Stimulated activated CD8-positive, alpha-beta memory T cell treated with anti-CD3 and anti-CD28 coated beads, Interleukin-7, amount 100 ng/mL, for 4 hours (primary cell): ENCODE data around the gene PINK1.
"Not testable (repeated sequence)": the region's sequence is repeated elsewhere in the genome, so short reads cannot be mapped to it uniquely, and the experiment has no call there.

Experiments used
- DNase-seq, 2 donors: peaks; one replicate each; pipeline ENCODE4 v3.0.0-alpha.2; 2020; ENCODE audit warnings: low read depth in 2 of 2

The PINK1 gene

DNA sequence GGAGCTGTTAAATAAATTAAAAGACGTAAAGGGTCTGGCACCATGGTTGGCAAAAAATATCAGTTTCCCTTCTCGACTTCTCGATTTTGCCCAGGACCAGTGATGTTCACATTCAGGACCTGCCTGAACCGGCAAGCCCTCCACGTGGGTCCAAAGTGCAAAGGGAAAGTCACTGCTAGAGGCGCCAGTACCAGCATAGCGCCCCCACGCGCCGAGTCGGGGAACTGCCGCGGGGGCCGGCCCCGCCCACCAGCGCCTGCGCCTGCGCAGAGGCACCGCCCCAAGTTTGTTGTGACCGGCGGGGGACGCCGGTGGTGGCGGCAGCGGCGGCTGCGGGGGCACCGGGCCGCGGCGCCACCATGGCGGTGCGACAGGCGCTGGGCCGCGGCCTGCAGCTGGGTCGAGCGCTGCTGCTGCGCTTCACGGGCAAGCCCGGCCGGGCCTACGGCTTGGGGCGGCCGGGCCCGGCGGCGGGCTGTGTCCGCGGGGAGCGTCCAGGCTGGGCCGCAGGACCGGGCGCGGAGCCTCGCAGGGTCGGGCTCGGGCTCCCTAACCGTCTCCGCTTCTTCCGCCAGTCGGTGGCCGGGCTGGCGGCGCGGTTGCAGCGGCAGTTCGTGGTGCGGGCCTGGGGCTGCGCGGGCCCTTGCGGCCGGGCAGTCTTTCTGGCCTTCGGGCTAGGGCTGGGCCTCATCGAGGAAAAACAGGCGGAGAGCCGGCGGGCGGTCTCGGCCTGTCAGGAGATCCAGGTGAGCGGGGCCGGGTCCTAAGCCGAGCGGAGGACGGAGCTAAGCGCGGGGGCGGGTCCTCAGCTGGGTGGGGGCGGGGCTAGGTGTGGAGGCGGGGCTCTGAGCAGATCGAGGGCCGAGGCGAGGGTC, at the start of gene PINK1:
PINK1 (plus strand) TSS at position 269 of the 875 bp plus-strand sequence; CDS start at position 360, 91 bp downstream.
- DNase-seq = peak; percentile 53 to 70

DNA sequence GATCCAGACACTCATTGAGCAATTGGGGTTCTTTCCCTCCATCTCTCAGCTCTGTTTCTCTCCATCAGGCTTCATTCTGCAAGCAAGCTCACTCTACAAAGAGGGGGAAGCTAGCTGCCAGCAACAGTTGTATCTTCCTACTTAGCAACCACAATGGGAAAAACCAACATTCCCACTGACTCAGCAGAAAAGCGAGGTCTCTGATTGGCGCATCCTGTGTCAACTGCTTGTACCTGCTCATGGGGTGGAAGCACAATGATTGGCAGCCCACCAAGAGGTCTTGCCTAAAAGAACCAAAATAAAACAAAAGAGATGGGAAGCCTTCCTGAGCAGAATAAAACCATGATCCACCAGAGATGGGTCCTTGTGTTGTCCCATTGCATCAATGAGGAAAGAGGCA, 48.4 kb upstream of the PINK1 start:
- DNase-seq = no peak

DNA sequence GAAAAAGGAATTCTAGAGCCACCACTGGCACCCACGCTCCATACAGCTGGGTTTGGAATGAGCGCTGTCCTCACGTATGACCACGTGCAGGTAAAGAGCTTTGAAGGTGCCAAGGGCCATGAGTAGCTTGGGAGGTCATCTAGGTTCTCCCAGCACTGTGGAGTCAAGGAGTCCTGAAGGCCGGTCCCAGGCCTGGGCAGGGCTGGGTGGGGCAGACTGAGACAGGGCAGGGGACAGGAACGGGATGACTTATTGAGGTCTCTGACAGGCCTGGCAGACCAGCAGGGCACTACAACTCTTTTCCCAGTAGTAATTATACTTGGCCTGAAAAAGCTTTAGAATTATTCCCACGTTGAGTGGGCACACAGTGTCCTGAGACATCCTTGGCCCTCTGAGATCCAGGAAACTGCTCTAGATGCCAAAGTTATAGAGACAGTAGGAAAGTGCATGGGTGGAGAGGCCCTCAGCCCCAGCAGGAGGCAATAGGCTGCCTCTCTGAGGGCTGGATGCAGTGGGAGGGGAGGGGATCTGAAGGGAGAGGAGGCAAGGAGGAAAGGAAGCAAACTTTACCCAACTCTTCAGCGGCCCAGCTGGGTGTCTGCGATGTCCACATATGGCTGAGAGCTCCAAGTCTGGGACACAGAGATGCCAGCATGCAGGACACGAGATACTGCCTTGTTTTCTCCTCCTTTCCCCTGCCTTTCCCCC, 46.2 kb upstream of the PINK1 start:
- DNase-seq = no peak

DNA sequence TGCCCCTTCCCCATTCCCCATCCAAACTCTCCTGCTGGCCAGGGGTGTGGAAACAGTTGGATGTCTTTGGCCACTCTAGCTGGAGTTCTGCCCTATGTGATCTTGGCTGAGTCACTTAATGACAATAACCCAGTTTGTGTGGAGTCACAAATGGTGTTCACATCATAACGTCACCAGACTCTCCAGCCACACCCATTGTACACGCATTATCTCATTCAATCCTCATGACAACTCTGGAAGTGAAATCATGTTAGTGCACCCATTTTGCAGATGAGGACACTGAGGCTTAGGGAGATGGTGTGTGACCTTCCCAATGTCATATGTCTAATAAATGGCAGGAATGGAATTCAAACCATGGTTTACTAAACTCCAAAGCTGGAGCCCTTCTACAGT, 45.6 kb upstream of the PINK1 start:
- DNase-seq = no peak

DNA sequence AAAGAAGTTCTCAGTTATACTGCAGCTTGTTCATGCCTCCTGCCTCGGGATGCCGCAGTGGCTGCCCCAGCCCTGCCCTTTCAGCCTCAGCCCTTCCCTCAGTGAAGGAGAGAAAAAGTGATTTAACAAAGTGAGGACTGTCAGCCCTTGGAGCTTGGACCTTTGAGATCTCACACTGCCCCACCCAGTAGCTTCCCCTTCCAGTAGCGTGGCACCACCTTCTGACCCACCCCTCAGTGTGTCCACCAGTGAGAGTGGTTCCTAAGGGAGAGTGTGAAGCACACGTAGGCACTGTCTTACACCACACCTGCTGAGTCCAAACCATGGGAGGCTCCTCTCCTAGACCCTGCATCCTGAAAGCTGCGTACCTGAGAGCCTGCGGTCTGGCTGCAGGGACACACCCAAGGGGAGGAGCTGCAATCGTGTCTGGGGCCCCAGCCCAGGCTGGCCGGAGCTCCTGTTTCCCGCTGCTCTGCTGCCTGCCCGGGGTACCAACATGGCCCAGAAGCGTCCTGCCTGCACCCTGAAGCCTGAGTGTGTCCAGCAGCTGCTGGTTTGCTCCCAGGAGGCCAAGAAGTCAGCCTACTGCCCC, 44.5 kb upstream of the PINK1 start, which contains the start of gene CDA:
CDA (plus strand) TSS at position 464 of the 592 bp plus-strand sequence; CDS start at position 497, 33 bp downstream.
- DNase-seq = no peak

DNA sequence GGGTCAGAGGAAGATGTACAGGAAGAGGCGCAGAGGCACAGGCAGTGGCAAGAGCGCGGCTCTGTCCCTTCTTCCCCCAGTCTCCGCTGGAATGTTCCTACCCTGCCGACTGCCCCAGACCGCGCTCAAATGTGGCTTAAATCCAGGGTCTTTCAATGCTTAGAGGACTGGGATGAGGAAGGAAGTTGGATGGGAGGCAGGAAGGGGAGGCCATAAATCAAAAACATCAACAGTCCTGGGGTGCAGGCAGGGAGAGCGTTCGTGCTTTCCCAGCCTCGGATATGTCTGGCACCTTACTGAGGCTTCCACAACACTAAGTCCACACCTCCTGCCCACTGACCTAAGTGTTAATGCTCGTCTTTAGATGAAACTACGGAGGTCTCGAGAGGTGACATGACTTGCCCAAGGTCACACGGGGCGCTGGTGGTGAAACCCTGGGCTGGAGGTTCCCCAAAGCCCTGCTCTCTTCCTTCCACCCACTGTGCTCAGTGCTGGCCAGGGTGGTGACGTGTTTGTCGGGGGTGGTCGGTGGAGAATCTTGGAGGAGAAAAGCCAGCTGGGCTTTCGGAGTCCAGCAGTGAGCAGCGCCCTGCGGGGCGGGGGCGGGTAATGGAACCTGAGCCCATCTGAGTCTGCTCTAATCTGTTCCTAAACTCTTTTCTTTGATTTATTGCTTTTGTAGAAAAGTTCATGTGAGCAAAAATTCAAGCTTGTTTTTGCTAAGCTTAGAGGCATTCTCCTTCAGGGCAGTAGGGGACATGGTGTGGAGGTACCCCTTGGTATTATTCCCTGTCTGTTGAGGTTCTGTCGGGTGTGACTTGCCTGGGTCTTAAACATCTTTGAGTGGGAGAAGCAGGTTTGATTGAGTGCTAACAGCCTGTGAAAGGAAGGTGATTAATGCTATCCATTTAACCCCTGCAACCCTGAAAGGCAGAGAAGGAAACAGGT, 43.7 kb upstream of the PINK1 start:
- DNase-seq = no peak

DNA sequence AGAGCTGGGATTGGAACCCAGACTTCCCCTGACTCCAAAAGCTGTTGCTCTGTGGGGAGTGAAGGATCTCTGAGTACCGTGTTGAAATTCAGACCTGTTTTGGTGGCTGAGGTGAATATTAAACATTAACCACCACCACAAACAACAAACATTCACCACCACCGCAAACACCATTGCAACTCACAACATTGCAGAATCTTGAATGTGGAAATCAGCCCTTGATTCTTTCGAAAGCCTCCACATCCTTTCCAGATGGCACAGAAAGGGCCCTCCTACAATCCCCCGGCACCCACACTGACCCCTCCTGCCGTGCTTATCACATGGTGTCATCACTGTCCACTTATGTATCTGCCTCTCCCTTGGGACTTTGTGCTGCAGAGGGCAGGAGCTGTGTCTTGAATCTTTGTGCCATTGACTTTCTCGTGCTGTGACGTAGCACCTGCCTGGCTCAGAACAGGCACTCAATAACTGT, 42.9 kb upstream of the PINK1 start:
- no peak for DNase-seq

DNA sequence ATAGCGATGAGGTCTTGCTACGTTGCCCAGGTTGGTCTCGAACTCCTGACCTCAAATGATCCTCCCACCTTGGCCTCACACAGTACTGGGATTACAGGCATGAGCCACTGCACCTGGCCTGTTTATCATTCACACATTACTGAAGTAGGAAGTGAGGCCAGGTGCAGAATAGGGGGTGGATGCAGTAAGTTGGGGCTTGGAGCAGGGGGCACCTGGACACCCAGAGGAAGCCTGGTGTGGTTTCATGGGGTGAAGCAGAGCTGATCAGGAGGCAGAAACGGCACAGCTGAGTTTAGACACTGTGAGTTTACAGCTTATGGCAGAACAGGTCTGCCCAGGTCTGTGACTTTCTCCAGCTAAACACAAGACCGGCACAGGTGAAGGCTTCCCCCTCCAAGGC, 39.5 kb upstream of the PINK1 start:
- no peak for DNase-seq

DNA sequence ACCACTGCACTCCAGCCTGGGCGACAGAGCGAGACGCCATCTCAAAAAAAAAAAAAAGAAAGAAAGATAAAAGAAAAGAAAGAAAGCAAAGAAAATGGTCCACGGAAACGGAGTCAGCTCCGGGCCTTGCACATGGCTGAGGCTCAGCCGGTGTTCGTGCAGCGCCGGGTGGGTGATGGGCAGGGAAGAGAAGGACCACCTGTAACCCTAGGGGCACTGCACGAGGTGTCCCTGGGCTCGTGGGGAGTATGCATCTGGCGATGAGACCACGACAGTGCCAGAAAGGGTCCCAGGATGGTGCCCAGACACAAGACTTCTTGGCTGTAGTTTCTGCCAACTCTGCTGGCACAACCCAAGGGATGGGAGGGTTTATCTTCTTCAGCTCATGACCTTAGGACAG, 38.5 kb upstream of the PINK1 start:
- DNase-seq = no peak

DNA sequence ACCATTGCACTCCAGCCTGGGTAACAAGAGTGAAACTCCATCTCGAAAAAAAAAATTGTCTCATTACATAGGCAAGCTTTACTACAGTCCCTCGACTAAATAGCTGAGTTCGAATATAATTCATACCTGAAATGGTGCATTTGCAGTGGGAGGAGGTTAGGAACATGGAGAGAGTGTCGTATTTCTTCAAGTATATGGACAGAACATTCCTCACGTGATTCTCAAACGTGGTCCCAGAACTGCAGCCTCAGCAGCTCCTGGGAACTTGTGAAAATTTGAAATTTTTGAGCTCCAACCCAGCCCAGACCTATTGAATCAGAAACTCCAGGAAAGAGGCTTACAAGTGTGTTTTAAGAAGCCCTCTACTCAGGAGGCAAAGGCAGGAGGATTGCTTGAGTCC, 37.2 kb upstream of the PINK1 start:
- no peak for DNase-seq

DNA sequence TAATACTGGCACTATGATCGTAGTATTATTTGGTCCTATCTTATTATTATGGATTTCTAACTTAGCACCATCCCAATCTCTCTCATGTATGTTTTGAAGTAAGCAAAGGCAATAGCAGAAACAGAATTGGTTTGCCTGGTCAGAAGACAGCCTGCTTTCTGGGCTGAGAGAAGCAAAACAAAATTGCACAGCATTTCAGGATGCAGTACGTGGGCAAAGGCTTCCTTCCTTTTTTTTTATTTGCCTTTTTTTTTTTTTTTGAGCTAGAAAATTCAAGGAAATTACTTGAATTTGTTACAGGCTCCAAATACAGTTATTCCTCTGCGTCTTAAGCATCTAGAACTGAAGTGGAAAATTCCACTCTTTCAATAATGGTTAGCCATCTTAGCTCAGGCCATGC, 35.6 kb upstream of the PINK1 start:
- no peak for DNase-seq

DNA sequence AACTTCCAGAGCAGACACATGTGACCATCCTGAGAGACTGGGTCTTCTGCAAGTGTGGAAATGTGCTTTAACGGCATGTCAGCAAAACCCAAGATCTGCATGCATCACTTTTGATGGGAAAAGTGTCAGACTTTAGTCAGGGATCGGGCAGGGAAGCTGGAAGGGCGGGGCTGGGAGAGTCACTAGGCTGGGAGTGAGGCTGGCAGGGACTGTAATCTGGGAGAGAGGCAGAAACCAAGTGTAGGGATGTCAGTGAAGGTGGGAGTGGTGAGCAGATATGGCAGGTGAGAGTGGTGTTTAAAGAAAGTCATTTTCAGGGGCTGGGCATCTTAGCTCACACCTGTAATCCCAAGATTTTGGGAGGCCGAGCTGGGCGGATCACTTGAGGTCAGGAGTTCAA, 33.1 kb upstream of the PINK1 start:
- DNase-seq = no peak

DNA sequence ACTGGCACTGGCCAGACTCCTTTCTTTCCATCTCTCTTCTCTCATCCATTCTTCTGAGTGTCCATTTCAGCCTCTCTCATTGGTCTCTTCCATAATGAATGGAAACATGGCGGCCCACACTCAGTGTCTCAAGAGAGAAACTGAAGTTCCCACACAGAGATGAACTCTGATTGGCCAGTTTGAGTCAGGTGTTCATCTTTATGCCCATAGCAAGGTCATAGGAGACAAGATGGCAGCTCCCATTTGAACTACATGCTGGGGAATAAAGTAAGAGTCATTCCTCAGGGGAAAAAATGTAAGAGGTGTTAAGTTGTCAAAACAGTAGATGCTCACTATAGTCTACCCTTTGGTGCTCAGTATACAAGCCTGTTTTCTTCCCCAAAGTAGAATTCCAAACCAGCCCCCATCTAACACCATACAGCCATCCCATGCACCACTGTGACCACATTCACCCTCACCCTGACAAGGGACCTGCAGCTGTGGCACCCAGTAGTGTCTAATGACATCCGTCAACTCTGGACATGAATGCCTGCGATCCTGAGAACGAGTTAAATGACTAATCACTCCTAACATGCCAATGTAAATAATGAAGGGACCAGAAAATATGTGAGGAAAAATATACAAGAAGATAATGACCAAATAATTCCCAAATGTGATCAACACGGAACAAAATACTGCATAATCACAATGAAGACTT, 32.0 kb upstream of the PINK1 start:
- no peak for DNase-seq

DNA sequence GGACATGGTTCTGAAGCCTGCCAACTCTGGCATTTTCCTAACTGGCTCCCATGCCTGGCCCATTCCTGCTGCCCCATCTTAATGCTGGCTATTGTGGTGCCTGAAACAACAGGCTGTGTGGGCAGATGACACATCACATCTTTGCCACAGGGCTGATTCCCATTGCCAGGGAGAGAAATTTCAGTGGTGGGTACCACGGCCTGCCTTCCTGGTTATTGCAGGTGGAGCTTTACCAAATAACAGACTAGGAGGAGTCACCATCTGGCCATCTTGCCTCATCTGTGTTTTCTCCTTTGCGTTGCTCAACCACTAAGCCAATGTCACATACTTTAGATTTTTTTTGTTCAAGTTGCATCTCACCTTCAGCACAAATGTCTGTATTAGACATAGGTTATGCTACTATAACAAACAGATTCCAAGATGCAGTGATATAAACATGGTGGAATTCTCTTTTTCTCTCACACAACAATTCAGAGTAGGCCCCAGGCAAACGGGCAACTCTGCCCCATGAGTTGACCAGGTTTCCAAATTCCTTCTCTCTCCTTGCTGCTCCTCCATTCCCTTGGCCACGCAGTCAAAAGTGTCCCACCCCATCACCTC, 30.3 kb upstream of the PINK1 start:
- DNase-seq = no peak

DNA sequence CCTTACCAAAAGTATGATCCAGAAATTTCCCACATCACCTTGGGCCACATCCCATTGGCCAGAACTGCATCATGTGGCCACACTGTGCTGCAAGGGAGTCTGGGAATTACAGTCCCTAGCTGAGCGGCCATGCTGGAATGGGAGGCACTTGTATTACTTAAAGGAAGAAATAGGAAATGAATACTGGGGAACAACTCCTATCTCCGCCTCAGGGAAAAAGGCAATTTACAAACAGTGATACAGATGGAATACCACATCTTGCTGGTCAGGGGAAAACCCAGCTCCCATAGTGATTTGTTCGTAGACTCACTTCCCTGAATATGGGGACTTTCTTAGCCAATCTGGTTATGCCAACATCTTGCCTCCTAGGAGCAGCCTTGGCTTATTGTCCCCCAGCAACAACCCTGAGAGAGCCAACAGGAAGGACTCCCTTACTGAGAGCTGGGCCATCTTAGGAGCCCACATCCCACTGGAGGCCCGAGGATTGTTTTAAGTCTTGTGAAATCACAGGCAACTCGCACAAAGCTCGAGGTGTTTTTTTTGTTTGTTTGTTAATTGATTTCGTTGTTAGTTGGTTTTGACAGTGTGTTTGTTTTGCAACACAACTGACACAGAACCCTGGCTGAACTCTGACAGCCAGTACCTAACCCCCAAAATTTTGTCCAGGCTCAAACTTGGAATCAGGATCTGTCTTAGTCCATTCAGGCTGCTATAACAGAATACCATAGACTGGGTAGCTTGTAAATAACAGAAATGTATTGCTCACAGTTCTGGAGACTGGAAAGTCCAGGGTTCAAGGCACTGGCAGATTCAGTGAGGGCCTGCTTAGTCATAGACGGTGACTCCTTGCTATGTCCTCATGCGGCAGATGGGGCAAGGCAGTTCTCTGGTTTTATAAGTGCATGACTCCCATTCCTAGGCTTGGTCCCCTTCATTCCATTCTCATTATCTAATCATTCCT, 29.5 kb upstream of the PINK1 start:
- no peak for DNase-seq

DNA sequence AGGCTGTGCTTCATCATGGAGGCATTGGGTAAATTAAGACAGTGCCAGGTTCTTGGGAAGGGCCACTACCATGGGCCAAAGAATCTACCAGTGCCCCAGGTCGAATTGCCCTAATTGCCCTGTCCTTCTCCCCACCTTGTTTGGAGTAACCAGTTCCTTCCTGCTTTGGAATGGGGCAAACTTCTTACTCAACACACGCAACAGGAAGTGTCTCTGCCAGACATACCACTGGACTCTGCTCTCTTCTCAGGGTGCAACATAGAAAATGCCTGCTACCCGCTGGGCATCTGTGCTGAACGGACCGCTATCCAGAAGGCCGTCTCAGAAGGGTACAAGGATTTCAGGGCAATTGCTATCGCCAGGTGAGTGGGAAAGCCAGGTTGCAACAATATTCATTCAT, 28.6 kb upstream of the PINK1 start:
- DNase-seq = no peak

DNA sequence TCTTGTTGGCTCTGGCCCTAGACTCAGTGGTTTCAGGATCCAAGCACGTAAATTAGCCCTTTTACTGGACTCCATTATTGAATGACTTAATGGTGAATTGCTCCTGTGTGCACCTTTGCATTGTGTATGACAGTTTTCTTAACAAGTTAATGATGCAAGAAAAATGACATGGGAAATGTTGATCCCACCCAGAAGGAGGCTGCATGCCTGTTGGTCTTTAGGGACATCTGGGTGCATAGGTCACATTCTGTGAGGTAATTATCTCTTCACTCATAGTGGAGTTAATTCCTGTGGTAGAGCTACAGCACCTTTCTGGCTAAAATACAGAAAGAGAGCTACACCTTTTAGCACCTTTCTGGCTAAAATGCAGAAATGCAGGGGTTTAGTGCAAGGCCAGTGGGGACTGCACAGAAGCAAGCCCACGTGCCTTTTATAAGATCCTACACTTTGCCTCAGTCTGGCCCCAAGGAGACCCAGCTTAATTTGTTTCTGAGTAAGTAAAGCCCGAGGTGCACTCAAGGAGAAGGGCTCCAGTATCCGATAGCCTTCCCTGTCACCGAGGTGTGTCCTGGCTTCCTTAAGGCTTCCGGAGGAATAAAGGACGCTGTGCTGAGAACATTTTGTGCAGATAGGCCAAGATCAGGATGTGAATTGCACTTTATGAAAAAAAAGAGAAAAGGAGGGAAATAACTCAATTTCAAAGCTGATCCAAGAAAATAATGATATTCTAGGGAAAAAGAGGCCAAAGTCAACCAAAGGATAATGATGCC, 26.3 kb upstream of the PINK1 start:
- not testable (repeated sequence) for DNase-seq

DNA sequence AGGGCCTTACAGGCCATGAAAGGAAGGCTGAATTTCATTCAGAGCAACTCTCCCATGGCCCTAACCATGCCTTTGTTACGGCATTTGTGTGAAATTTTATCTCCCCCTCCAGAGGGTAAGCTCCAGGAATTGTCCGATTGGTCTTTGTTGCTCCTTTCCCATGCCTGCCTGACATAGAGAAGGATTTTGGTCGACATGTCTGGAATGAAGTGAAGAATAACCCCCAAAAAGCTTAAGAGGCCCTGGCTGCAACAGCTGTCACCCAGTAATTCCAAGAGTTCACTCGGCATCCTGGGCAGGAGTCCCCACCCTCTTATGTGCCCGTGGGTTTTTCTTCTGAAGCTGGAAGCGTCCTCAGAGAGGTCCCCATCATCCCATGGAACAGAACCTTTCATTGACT, 23.7 kb upstream of the PINK1 start:
- no peak for DNase-seq
